PC-3 (cell line): Measurements from ENCODE around the gene COMMD10. TPM values are rescaled to one million over a fixed set of nuclear protein-coding genes. Genes with fewer than 3 reads are reported as not detected.

Source experiments
- ATAC-seq: fragments of 200-7000 bp; cut with Tn5 transposase; 2 replicates; pipeline ENCODE4 v1.9.1; 2020; ENCODE audit warnings: mild to moderate bottlenecking, moderate library complexity
- BruUV-seq: library from RNA; stranded (reverse); fragments of 400-500 nt; replicated peaks from 2 replicates; lab custom pipeline; 2021; lab: Mats Ljungman, UMichigan
- CTCF ChIA-PET: fragments of 300-600 bp; sonication (Branson Sonifier 250); formaldehyde crosslinking; loops from one replicate; lab custom pipeline; 2022; ENCODE audit warnings: antibody characterized with exemption; lab: Charles Lee
- POLR2A ChIA-PET: fragments of 300-600 bp; sonication (Branson Sonifier 250); formaldehyde crosslinking; loops from one replicate; lab custom pipeline; 2022; ENCODE audit warnings: antibody characterized with exemption; ENCODE audit not compliant: unreplicated experiment; lab: Charles Lee
- DNase-seq: peaks from one replicate; pipeline ENCODE4 v3.0.0-alpha.2; 2015
- H2AFZ ChIP-seq: fragments of 300-600 bp; sonication (generic); 2 replicates; pipeline ENCODE4 v1.6.0; 2016; ENCODE audit warnings: antibody characterized with exemption, low read length
- H3F3A ChIP-seq: fragments of 300-600 bp; sonication (generic); one replicate; pipeline ENCODE4 v1.6.0; 2017; ENCODE audit warnings: antibody characterized with exemption, low read length, control low read depth, mild to moderate bottlenecking; ENCODE audit not compliant: unreplicated experiment
- H3K27ac ChIP-seq: fragments of 300-600 bp; sonication (generic); 2 replicates; pipeline ENCODE4 v1.5.1; 2016; ENCODE audit warnings: mild to moderate bottlenecking, low read length
- H3K27me3 ChIP-seq: fragments of 300-600 bp; sonication (generic); 2 replicates; pipeline ENCODE4 v1.6.1; 2016; ENCODE audit warnings: low read length, mixed read lengths
- H3K36me3 ChIP-seq: fragments of 300-600 bp; sonication (generic); 2 replicates; pipeline ENCODE4 v1.6.1; 2016; ENCODE audit warnings: low read depth, mixed run types, low read length, mixed read lengths
- H3K4me1 ChIP-seq: fragments of 300-600 bp; sonication (generic); 2 replicates; pipeline ENCODE4 v1.5.1; 2016; ENCODE audit warnings: low read length; ENCODE audit not compliant: insufficient read depth
- H3K4me2 ChIP-seq: fragments of 300-600 bp; sonication (generic); 2 replicates; pipeline ENCODE4 v1.6.0; 2016; ENCODE audit warnings: low read length
- H3K4me3 ChIP-seq: fragments of 300-600 bp; sonication (generic); 2 replicates; pipeline ENCODE4 v1.5.1; 2016; ENCODE audit warnings: mild to moderate bottlenecking, low read length, mixed read lengths
- H3K79me2 ChIP-seq: fragments of 300-600 bp; sonication (generic); 2 replicates; pipeline ENCODE4 v1.6.1; 2017; ENCODE audit warnings: low read length, mixed read lengths
- H3K9ac ChIP-seq: fragments of 300-600 bp; sonication (generic); 2 replicates; pipeline ENCODE4 v1.6.0; 2016; ENCODE audit warnings: mild to moderate bottlenecking, low read length
- H3K9me2 ChIP-seq: fragments of 300-600 bp; sonication (generic); replicated peaks from 2 replicates; pipeline ENCODE4 v1.6.1; 2016; ENCODE audit warnings: mixed run types, low read length, mixed read lengths
- H3K9me3 ChIP-seq: fragments of 300-600 bp; sonication (generic); 2 replicates; pipeline ENCODE4 v1.6.1; 2016; ENCODE audit warnings: low read length, mixed read lengths
- H4K20me1 ChIP-seq: fragments of 300-600 bp; sonication (generic); 2 replicates; pipeline ENCODE4 v1.6.1; 2016; ENCODE audit warnings: low read length, mixed read lengths
- EZH2 ChIP-seq: fragments of 300-600 bp; sonication (generic); IDR thresholded peaks from one replicate; pipeline ENCODE4 v1.6.1; 2017; ENCODE audit warnings: antibody characterized with exemption, mild to moderate bottlenecking, low read length; ENCODE audit not compliant: unreplicated experiment
- EZH2phosphoT487 ChIP-seq: fragments of 300-600 bp; sonication (generic); IDR thresholded peaks from 2 replicates; pipeline ENCODE4 v1.6.1; 2018; ENCODE audit warnings: mild to moderate bottlenecking, antibody characterized with exemption, low read length, borderline replicate concordance
- intact Hi-C: fragments of 100-400 bp; cut with micrococcal nuclease; formaldehyde crosslinking; loops from 2 replicates; pipeline ENCODE4 v1.9.0; 2023
- total RNA-seq: library from RNA; depleted of rRNA; stranded (reverse); fragments of >200 nt; gene quantifications from 2 replicates; pipeline ENCODE4 v1.2.3, GENCODE V29; 2014
- TF ChIP-seq, protein P1 (sequence below): fragments of 300-600 bp; sonication (generic); conservative IDR thresholded peaks from 2 replicates; pipeline ENCODE4 v1.5.1; 2017; ENCODE audit warnings: antibody characterized with exemption, low read depth, mild to moderate bottlenecking, low read length

Gene COMMD10
- total RNA-seq, 1 experiment from 2014 or later, result 17.7 TPM

DNA sequence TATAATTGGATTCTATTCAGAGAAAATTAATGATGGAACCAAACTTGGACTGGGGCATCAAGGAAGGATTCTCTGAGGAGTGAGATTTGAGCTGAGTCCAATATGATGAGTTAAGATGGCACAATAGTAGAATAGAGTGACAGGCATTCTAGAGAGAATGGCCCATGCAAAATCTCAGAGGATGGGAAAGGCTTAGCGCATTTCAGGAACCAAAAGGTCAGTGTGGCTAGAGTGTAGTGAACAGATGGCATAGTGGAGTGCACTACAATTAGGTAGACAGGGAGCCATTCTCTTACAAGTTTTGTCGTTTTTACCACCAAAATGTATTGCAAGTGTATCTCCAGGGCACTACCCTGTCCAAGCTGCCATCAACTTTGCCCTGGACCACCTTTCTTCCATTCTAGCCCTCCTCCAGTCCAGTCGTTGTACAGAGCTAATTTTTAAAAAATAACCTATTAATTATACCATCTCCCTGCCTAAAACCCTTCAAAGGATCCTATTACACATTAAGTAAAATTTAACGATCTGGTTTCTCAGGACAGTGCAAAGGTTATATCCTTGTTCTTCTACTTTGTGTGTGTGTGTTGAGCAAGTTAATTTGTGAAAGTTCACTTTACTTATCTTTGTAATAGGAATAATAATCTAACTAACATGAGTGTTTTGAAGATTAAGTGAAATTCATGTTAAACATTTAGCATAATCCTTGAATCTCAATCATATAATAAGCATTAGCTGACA is 211.7 kb downstream of the COMMD10 start:
- H3F3A ChIP-seq, result no peaks in the 10 kb centered on the region
- no peak overlapping the region for H3K4me3 ChIP-seq
- peaks cover 13% of the 10 kb centered on the region for H3K4me1 ChIP-seq
- no peak overlapping the region for H2AFZ ChIP-seq
- H3K9me2 ChIP-seq, result no peaks in the 10 kb centered on the region
- intact Hi-C loops, result no loop called here
- no peak overlapping the region for H3K4me2 ChIP-seq
- H4K20me1 ChIP-seq, result no peaks in the 10 kb centered on the region
- DNase-seq (no peak), ATAC-seq (no peak)
- POLR2A ChIA-PET, result no interaction called here
- TF ChIP-seq EZH2 (no peak), EZH2phosphoT487 (no peak)
- TF ChIP-seq, protein P1, sequence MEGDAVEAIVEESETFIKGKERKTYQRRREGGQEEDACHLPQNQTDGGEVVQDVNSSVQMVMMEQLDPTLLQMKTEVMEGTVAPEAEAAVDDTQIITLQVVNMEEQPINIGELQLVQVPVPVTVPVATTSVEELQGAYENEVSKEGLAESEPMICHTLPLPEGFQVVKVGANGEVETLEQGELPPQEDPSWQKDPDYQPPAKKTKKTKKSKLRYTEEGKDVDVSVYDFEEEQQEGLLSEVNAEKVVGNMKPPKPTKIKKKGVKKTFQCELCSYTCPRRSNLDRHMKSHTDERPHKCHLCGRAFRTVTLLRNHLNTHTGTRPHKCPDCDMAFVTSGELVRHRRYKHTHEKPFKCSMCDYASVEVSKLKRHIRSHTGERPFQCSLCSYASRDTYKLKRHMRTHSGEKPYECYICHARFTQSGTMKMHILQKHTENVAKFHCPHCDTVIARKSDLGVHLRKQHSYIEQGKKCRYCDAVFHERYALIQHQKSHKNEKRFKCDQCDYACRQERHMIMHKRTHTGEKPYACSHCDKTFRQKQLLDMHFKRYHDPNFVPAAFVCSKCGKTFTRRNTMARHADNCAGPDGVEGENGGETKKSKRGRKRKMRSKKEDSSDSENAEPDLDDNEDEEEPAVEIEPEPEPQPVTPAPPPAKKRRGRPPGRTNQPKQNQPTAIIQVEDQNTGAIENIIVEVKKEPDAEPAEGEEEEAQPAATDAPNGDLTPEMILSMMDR, result no peak
- CTCF ChIA-PET, result no interaction called here
- H3K79me2 ChIP-seq, result no peaks in the 10 kb centered on the region
- no peak overlapping the region for H3K9ac ChIP-seq
- BruUV-seq, result no TSS peak
- no peaks in the 10 kb centered on the region for H3K9me3 ChIP-seq
- H3K27ac ChIP-seq, result no peak overlapping the region
- no peaks in the 10 kb centered on the region for H3K27me3 ChIP-seq
- H3K36me3 ChIP-seq, result no peaks in the 10 kb centered on the region

DNA sequence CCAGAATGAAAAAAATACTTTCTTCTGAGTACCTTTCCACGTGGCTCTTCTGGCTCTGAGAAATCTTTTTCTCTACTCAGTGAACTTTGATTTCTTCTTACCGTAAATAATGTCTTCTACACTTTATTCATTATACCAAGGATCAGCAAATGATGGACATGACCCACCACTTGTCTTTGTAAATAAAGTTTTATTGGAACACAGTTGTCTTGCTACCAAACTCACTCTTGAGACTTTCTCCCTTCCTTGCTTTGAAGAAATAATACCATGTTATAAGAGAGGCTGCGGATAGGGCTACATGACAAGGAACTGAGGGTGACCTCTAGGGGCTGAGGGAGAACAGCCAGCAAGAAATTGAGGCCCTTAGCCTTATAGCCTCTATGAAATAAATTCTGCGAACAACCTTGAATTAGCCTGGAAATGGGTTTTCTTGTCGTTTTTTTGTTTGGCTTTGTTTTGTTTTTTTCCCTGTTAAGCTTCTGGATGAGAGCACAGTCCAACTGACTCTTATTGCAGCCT is 212.5 kb downstream of the COMMD10 start:
- Histone ChIP-seq H3K79me2 (no peaks in the 10 kb centered on the region), H3K36me3 (no peaks in the 10 kb centered on the region), H3K4me1 (peaks cover 13% of the 10 kb centered on the region), H4K20me1 (no peaks in the 10 kb centered on the region), H3K27ac (no peak overlapping the region), H3K9me3 (no peaks in the 10 kb centered on the region), H3K4me3 (no peak overlapping the region), H3F3A (no peaks in the 10 kb centered on the region), H3K4me2 (no peak overlapping the region), H3K27me3 (no peaks in the 10 kb centered on the region), H2AFZ (no peak overlapping the region), H3K9ac (no peak overlapping the region), H3K9me2 (no peaks in the 10 kb centered on the region)
- intact Hi-C loops, result no loop called here
- no peak for DNase-seq
- TF ChIP-seq, protein P1, result peak; percentile 16; the same call in 1 of the 2 replicates
- no peak for TF ChIP-seq EZH2
- ChIA-PET POLR2A (no interaction called here), CTCF (no interaction called here)
- BruUV-seq, result no TSS peak
- ATAC-seq, result no peak
